Measurements from ENCODE around the gene CERK. TPM values are rescaled to one million over a fixed set of nuclear protein-coding genes. Genes with fewer than 3 reads are reported as not detected.

Gene CERK
- polyA plus RNA-seq, 1 donor from 2014 or later = 57.4 TPM

- Histone ChIP-seq H2AFZ (ENCODE audit: low read depth, low read length) (no peak overlapping the region), H3K79me2 (replicated peaks; ENCODE audit: insufficient read depth, low read length) (no peaks in the 10 kb centered on the region), H3K36me3 (ENCODE audit: insufficient read depth, low read length) (no peaks in the 10 kb centered on the region), H3K4me2 (ENCODE audit: low read length) (no peak overlapping the region), H4K20me1 (ENCODE audit: insufficient read depth) (no peaks in the 10 kb centered on the region), H3K9me2 (ENCODE audit: insufficient read depth, low read length) (no peaks in the 10 kb centered on the region), H3F3A (ENCODE audit: insufficient read depth, low read length, poor library complexity, severe bottlenecking) (no peaks in the 10 kb centered on the region), H3K9ac (ENCODE audit: low read length) (no peak overlapping the region), H3K27me3 (ENCODE audit: insufficient read depth, low read depth, low read length) (no peaks in the 10 kb centered on the region), H3K4me3 (ENCODE audit: low read length) (no peak overlapping the region), H3K9me3 (ENCODE audit: low read length) (no peaks in the 10 kb centered on the region), H3K27ac (ENCODE audit: low read length) (no peak overlapping the region)
- TF ChIP-seq CTCF (IDR thresholded peaks at IDR 0.05; ENCODE audit: poor library complexity, severe bottlenecking) (no peak), EZH2 (IDR thresholded peaks at IDR 0.05; ENCODE audit: borderline replicate concordance, insufficient read depth, low read length, poor library complexity, severe bottlenecking) (no peak), EP300 (conservative IDR thresholded peaks at IDR 0.05; ENCODE audit: poor library complexity, severe bottlenecking) (no peak), RAD21 (conservative IDR thresholded peaks at IDR 0.05) (no peak), POLR2AphosphoS5 (IDR thresholded peaks at IDR 0.05) (no peak), REST (IDR thresholded peaks at IDR 0.05; ENCODE audit: borderline replicate concordance) (no peak), MXI1 (conservative IDR thresholded peaks at IDR 0.05; ENCODE audit: poor library complexity, severe bottlenecking) (no peak), SMC3 (conservative IDR thresholded peaks at IDR 0.05; ENCODE audit: poor library complexity) (no peak), TAF1 (IDR thresholded peaks at IDR 0.05; ENCODE audit: low read depth) (no peak)
Measured at GRCh38 chr22:46774253-46774979, 36.4 kb upstream of the CERK start.

DNA sequence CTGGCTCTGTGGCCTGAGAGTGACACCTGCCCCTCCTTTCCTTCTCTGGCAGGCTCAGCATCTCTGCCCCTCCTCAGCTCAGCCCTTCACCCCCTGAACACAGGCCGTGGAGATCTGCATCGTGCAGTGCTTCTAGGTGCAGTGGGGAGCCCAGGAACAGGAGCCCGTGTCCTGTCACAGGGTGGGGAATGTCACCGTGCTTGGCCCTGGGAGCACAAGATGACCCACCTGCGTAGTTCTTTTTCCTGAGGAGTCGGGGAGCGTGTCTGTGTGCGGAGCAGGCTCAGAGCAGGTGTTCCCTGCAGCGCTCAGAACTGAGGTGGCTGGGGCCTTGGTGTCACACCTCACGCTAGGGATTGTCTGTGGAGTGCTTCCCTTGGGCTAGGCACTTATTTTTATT, 35.0 kb upstream of the CERK start:
- Histone ChIP-seq H3K4me2 (ENCODE audit: low read length) (no peak overlapping the region), H3K9ac (ENCODE audit: low read length) (no peak overlapping the region), H3K27me3 (ENCODE audit: insufficient read depth, low read depth, low read length) (no peaks in the 10 kb centered on the region), H3K79me2 (replicated peaks; ENCODE audit: insufficient read depth, low read length) (no peaks in the 10 kb centered on the region), H3K36me3 (ENCODE audit: insufficient read depth, low read length) (no peaks in the 10 kb centered on the region), H2AFZ (ENCODE audit: low read depth, low read length) (no peak overlapping the region), H3K27ac (ENCODE audit: low read length) (no peak overlapping the region), H3K9me2 (ENCODE audit: insufficient read depth, low read length) (no peaks in the 10 kb centered on the region), H4K20me1 (ENCODE audit: insufficient read depth) (no peaks in the 10 kb centered on the region), H3K9me3 (ENCODE audit: low read length) (no peaks in the 10 kb centered on the region), H3F3A (ENCODE audit: insufficient read depth, low read length, poor library complexity, severe bottlenecking) (no peaks in the 10 kb centered on the region), H3K4me3 (ENCODE audit: low read length) (no peak overlapping the region)
- no peak for TF ChIP-seq MXI1 (conservative IDR thresholded peaks at IDR 0.05; ENCODE audit: poor library complexity, severe bottlenecking)
- TF ChIP-seq POLR2AphosphoS5 (IDR thresholded peaks at IDR 0.05) = no peak
- TF ChIP-seq EP300 (conservative IDR thresholded peaks at IDR 0.05; ENCODE audit: poor library complexity, severe bottlenecking) = no peak
- no peak for TF ChIP-seq RAD21 (conservative IDR thresholded peaks at IDR 0.05)
- TF ChIP-seq CTCF (IDR thresholded peaks at IDR 0.05; ENCODE audit: poor library complexity, severe bottlenecking) = no peak
- TF ChIP-seq EZH2 (IDR thresholded peaks at IDR 0.05; ENCODE audit: borderline replicate concordance, insufficient read depth, low read length, poor library complexity, severe bottlenecking) = no peak
- TF ChIP-seq REST (IDR thresholded peaks at IDR 0.05; ENCODE audit: borderline replicate concordance) = no peak
- TF ChIP-seq SMC3 (conservative IDR thresholded peaks at IDR 0.05; ENCODE audit: poor library complexity) = no peak
- no peak for TF ChIP-seq TAF1 (IDR thresholded peaks at IDR 0.05; ENCODE audit: low read depth)
